NCI-H128 (cell line): ENCODE results near the gene CYP19A1.
"Not testable (repeated sequence)": the region's sequence is repeated elsewhere in the genome, so short reads cannot be mapped to it uniquely, and the experiment has no call there.

ENCODE experiments used
- DNase-seq: peaks from one replicate; lab custom pipeline; 2025; ENCODE audit not compliant: unreplicated experiment; lab: John Stamatoyannopoulos, UW

Gene CYP19A1

GRCh38 chr15:51265037-51265555 lies 73.3 kb downstream of the CYP19A1 start:
- no peak for DNase-seq

GRCh38 chr15:51263726-51264125 lies 74.7 kb downstream of the CYP19A1 start:
- DNase-seq = no peak

GRCh38 chr15:51263116-51263515 lies 75.3 kb downstream of the CYP19A1 start:
- no peak for DNase-seq

- DNase-seq = no peak
Observed at GRCh38 chr15:51262463-51262862, 75.9 kb downstream of the CYP19A1 start.

- not testable (repeated sequence) for DNase-seq
Observed at GRCh38 chr15:51261113-51261512, 77.3 kb downstream of the CYP19A1 start.

GRCh38 chr15:51260202-51260601 lies 78.2 kb downstream of the CYP19A1 start:
- no peak for DNase-seq

- DNase-seq = no peak
Observed at GRCh38 chr15:51255533-51255932, 82.9 kb downstream of the CYP19A1 start.

GRCh38 chr15:51253366-51253765 lies 85.0 kb downstream of the CYP19A1 start:
- DNase-seq = no peak

- DNase-seq = no peak
Observed at GRCh38 chr15:51252671-51253070, 85.7 kb downstream of the CYP19A1 start.

- DNase-seq = no peak
Observed at GRCh38 chr15:51251556-51251955, 86.8 kb downstream of the CYP19A1 start.

GRCh38 chr15:51250217-51251011 lies 88.0 kb downstream of the CYP19A1 start:
- DNase-seq = no peak

GRCh38 chr15:51245628-51246027 lies 92.8 kb downstream of the CYP19A1 start:
- no peak for DNase-seq

GRCh38 chr15:51244423-51244869 lies 94.0 kb downstream of the CYP19A1 start:
- no peak for DNase-seq

GRCh38 chr15:51243774-51244173 lies 94.6 kb downstream of the CYP19A1 start:
- DNase-seq = no peak

GRCh38 chr15:51240066-51240465 lies 98.3 kb downstream of the CYP19A1 start:
- no peak for DNase-seq

GRCh38 chr15:51237816-51238215 lies 100.6 kb downstream of the CYP19A1 start:
- no peak for DNase-seq

GRCh38 chr15:51234176-51234927 lies 104.0 kb downstream of the CYP19A1 start:
- DNase-seq = no peak

GRCh38 chr15:51232581-51232980 lies 105.8 kb downstream of the CYP19A1 start:
- no peak for DNase-seq

- DNase-seq = no peak
Observed at GRCh38 chr15:51229907-51230330, 108.5 kb downstream of the CYP19A1 start.

- no peak for DNase-seq
Observed at GRCh38 chr15:51227940-51228732, 110.3 kb downstream of the CYP19A1 start.

GRCh38 chr15:51226576-51227210 lies 111.7 kb downstream of the CYP19A1 start:
- no peak for DNase-seq
